ENCODE data around the gene DOCK2. TPM values are rescaled to one million over a fixed set of nuclear protein-coding genes. Genes with fewer than 3 reads are reported as not detected.

DOCK2 gene
- total RNA-seq, 1 donor from 2014 or later = 0.77 TPM

GRCh38 chr5:169796731-169797130 is 159.7 kb downstream of the DOCK2 start:
- no peak overlapping the region for H3K4me3 Mint-ChIP-seq
- no peaks in the 10 kb centered on the region for H3K9me3 Mint-ChIP-seq
- no peaks in the 10 kb centered on the region for H3K4me1 Mint-ChIP-seq
- H3K27me3 Mint-ChIP-seq (ENCODE audit: low read depth) = peaks cover 11% of the 10 kb centered on the region
- DNase-seq (ENCODE audit: low read depth, low spot score) = no peak
- no peak for TF ChIP-seq CTCF (conservative IDR thresholded peaks at IDR 0.05)
- H3K27ac Mint-ChIP-seq (ENCODE audit: unreplicated experiment) = no peak overlapping the region
- H3K36me3 Mint-ChIP-seq (ENCODE audit: low read depth) = no peaks in the 10 kb centered on the region

- Mint-ChIP-seq H3K27ac (ENCODE audit: unreplicated experiment) (no peak overlapping the region), H3K27me3 (ENCODE audit: low read depth) (peaks cover 11% of the 10 kb centered on the region)
These were observed 160.5 kb downstream of the DOCK2 start for GRCh38 chr5:169797577-169797976.

GRCh38 chr5:169798438-169798837 is 161.4 kb downstream of the DOCK2 start:
- H3K27ac Mint-ChIP-seq (ENCODE audit: unreplicated experiment) = no peak overlapping the region
- no peak for TF ChIP-seq CTCF (conservative IDR thresholded peaks at IDR 0.05)
- H3K27me3 Mint-ChIP-seq (ENCODE audit: low read depth) = peaks cover 11% of the 10 kb centered on the region
- no peak overlapping the region for H3K4me3 Mint-ChIP-seq
- no peak for DNase-seq (ENCODE audit: low read depth, low spot score)
- no peaks in the 10 kb centered on the region for H3K36me3 Mint-ChIP-seq (ENCODE audit: low read depth)
- H3K9me3 Mint-ChIP-seq = no peaks in the 10 kb centered on the region
- no peaks in the 10 kb centered on the region for H3K4me1 Mint-ChIP-seq

More at GRCh38 chr5:169797577-169797976, 160.5 kb downstream of the DOCK2 start:
- no peak for DNase-seq (ENCODE audit: low read depth, low spot score)
- Mint-ChIP-seq H3K36me3 (ENCODE audit: low read depth) (no peaks in the 10 kb centered on the region), H3K4me3 (no peak overlapping the region), H3K4me1 (no peaks in the 10 kb centered on the region), H3K9me3 (no peaks in the 10 kb centered on the region)
- no peak for TF ChIP-seq CTCF (conservative IDR thresholded peaks at IDR 0.05)

GRCh38 chr5:169798906-169799660 is 162.0 kb downstream of the DOCK2 start:
- Mint-ChIP-seq H3K27me3 (ENCODE audit: low read depth) (peaks cover 11% of the 10 kb centered on the region), H3K27ac (ENCODE audit: unreplicated experiment) (no peak overlapping the region), H3K9me3 (no peaks in the 10 kb centered on the region)

GRCh38 chr5:169801324-169801777 is 164.3 kb downstream of the DOCK2 start:
- Mint-ChIP-seq H3K9me3 (no peaks in the 10 kb centered on the region), H3K4me1 (no peaks in the 10 kb centered on the region), H3K27ac (ENCODE audit: unreplicated experiment) (no peak overlapping the region), H3K36me3 (ENCODE audit: low read depth) (no peaks in the 10 kb centered on the region), H3K27me3 (ENCODE audit: low read depth) (peaks cover 16% of the 10 kb centered on the region), H3K4me3 (no peak overlapping the region)
- no peak for DNase-seq (ENCODE audit: low read depth, low spot score)
- no peak for TF ChIP-seq CTCF (conservative IDR thresholded peaks at IDR 0.05)

More at GRCh38 chr5:169798906-169799660, 162.0 kb downstream of the DOCK2 start:
- TF ChIP-seq CTCF (conservative IDR thresholded peaks at IDR 0.05) = no peak
- no peaks in the 10 kb centered on the region for H3K4me1 Mint-ChIP-seq
- DNase-seq (ENCODE audit: low read depth, low spot score) = no peak
- H3K4me3 Mint-ChIP-seq = no peak overlapping the region
- H3K36me3 Mint-ChIP-seq (ENCODE audit: low read depth) = no peaks in the 10 kb centered on the region
